HG03045 (cell line): ENCODE results near the gene NAA10.

Experiments
- ATAC-seq: cut with Tn5 transposase; IDR thresholded peaks from one replicate; pipeline ENCODE4 v1.9.1; 2021; ENCODE audit warnings: mild to moderate bottlenecking, moderate library complexity; ENCODE audit not compliant: unreplicated experiment

Gene NAA10

GRCh38 chrX:153885968-153886903, 48.6 kb downstream of the NAA10 start, which contains the start of gene L1CAM:
Gene L1CAM (minus strand): TSS chrX:153886173. CDS start chrX:153875836, 10,337 bp downstream.
- no peak for ATAC-seq

- no peak for ATAC-seq
Observed at GRCh38 chrX:153885208-153885787, 49.5 kb downstream of the NAA10 start.

- ATAC-seq = no peak
Observed at GRCh38 chrX:153884590-153884989, 50.2 kb downstream of the NAA10 start.

- ATAC-seq = no peak
Observed at GRCh38 chrX:153884136-153884535, 50.7 kb downstream of the NAA10 start.

- no peak for ATAC-seq
Observed at GRCh38 chrX:153883163-153883843, 51.5 kb downstream of the NAA10 start.

GRCh38 chrX:153882557-153882956, 52.3 kb downstream of the NAA10 start:
- no peak for ATAC-seq

- no peak for ATAC-seq
Observed at GRCh38 chrX:153882086-153882498, 52.7 kb downstream of the NAA10 start.

- ATAC-seq = no peak
Observed at GRCh38 chrX:153881281-153881680, 53.6 kb downstream of the NAA10 start.

GRCh38 chrX:153880440-153880815, 54.4 kb downstream of the NAA10 start:
- no peak for ATAC-seq

GRCh38 chrX:153879741-153880439, 54.9 kb downstream of the NAA10 start:
- no peak for ATAC-seq
